Left renal pelvis (tissue), 4 donors: ENCODE results near the gene ZNF22. TPM values are rescaled to one million over a fixed set of nuclear protein-coding genes. Genes with fewer than 3 reads are reported as not detected.

Experiments used
- DNase-seq, 4 donors: peaks; one replicate each; pipeline ENCODE4 v3.0.0-alpha.2; 2013; ENCODE audit warnings: low read depth in 4 of 4, low spot score in 3 of 4
- polyA plus RNA-seq, 4 donors: library from polyadenylated mRNA; unstranded; fragments of 120-200 nt; gene quantifications; one replicate each; pipeline ENCODE4 v1.2.1, GENCODE V29; 2013; ENCODE audit not compliant: insufficient read length in 4 of 4

ZNF22 gene
- polyA plus RNA-seq, 4 donors: 78.8 to 115 (median 87.6) TPM

- DNase-seq: no peak
Measured at GRCh38 chr10:44988957-44989585, 11.7 kb upstream of the ZNF22 start.

- DNase-seq: no peak
Measured at GRCh38 chr10:44989597-44990301, 11.0 kb upstream of the ZNF22 start.

- no peak for DNase-seq
Measured at GRCh38 chr10:44990302-44990655, 10.4 kb upstream of the ZNF22 start.

GRCh38 chr10:44990965-44991364 is 9.8 kb upstream of the ZNF22 start:
- no peak for DNase-seq

GRCh38 chr10:44991571-44991970 is 9.2 kb upstream of the ZNF22 start:
- DNase-seq: no peak

GRCh38 chr10:44992070-44992731 is 8.5 kb upstream of the ZNF22 start:
- DNase-seq: no peak

GRCh38 chr10:44992732-44993225 is 7.9 kb upstream of the ZNF22 start:
- DNase-seq: no peak

GRCh38 chr10:44993226-44993921 is 7.3 kb upstream of the ZNF22 start:
- no peak for DNase-seq

GRCh38 chr10:44993922-44994751 is 6.6 kb upstream of the ZNF22 start:
- DNase-seq: no peak

- DNase-seq: no peak
Measured at GRCh38 chr10:44994752-44995530, 5.8 kb upstream of the ZNF22 start.

- no peak for DNase-seq
Measured at GRCh38 chr10:44995581-44995913, 5.2 kb upstream of the ZNF22 start.

GRCh38 chr10:44995914-44996669 is 4.6 kb upstream of the ZNF22 start:
- DNase-seq: no peak

- DNase-seq: no peak
Measured at GRCh38 chr10:44997105-44997748, 3.5 kb upstream of the ZNF22 start.

GRCh38 chr10:44998146-44998631 is 2.5 kb upstream of the ZNF22 start:
- DNase-seq: no peak

- peak in 1 of 4 donors; percentile 33 for DNase-seq
Measured at GRCh38 chr10:45000138-45000751, 478 bp upstream of the ZNF22 start.

GRCh38 chr10:45001381-45002148 is 842 bp downstream of the ZNF22 start:
- DNase-seq: peak in 2 of 4 donors; percentile 25 to 39

GRCh38 chr10:45003432-45004000 is 2.8 kb downstream of the ZNF22 start:
- DNase-seq: no peak
